ENCODE data around the gene TJP3.

Gene TJP3

DNA sequence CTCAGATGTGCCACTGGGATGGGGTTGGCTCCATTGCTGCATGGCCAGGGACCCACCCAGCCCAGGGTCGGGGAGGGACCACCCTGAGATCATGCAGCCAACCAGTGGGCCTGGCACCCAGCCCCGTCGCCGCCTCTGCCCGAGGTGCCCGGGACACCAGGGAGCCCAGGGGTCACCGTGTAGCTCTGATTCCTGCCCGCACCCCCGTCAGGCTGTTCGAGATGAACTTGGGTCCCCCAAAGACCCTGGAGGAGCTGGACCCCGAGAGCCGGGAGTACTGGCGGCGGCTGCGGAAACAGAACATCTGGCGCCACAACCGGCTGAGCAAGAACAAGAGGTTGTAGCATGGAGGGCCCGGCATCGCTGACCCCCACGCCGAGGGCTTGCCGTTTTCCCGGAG, 58.9 kb downstream of the TJP3 start:
- DNase-seq: no peak

DNA sequence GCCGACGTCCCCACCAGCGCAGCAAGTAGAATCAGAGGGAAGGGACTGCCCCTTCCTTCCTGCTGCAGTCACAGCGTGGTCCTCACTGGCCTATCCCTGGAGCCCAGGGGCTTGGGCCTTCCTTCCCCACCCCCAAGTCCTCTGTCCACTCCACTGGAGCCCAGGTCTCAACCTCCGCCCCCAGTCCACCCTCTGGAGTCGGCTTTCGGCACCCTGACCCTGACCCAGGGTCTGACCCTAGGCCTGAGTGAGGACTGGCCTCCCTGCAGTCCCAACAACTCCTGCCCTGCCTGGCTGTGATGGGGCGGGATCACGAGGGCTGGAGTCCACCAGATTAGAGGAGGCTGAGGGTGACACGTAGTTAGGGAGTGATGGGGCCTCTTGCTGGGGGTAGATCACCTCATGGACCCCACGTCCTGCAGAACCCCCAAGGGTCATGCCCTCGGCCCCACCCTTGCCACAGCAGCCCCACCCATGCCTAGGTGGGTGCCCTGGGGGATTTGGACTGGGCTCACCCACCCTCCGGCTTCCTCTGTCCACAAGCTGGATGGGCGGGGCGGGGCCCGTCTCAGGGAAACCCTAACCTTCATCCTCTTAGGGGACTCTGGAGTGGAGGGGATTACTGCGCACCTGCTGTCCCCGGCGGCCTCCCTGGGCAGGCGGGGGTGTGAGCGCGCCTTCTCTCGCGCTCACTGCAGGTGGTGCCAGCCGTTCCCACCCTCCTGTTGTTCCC, 60.0 kb downstream of the TJP3 start:
- no peak for DNase-seq

DNA sequence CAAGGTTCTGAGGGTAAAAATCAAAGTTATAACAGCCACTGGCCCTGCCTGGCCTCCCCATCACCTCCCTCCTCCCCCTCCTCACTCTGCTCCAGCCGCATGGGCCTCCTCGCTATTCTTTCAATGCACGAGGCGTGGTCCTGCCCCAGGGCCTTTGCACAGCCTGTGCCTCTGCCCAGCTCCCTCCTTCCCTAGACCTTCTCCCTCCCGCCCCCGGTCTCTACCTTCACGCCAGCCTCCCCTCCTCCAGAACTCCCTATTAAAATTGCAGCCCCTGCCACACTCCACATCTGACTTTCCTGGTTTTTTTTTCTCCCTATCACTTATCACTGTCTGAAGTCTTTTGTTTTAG, 60.5 kb downstream of the TJP3 start:
- no peak for DNase-seq

DNA sequence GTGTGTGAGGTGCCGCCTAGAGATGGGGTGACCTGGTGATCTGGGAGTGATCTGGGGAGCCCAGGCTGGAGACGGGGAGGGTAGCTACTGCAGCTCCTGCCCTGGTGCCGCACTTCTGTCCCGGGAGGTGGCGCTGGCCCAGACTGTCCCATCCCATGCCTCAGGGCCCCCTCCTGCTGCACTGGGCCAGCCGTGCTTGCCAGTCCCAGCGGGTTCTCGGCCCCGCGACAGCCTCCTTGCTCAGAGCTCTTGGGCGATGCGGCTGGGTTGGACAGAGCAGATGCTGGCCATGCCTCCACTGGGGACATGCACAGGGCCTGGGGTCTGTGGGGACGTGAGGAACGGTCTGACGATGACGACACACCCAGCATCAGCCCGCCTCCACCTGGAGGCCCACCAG, 61.3 kb downstream of the TJP3 start:
- DNase-seq: no peak

DNA sequence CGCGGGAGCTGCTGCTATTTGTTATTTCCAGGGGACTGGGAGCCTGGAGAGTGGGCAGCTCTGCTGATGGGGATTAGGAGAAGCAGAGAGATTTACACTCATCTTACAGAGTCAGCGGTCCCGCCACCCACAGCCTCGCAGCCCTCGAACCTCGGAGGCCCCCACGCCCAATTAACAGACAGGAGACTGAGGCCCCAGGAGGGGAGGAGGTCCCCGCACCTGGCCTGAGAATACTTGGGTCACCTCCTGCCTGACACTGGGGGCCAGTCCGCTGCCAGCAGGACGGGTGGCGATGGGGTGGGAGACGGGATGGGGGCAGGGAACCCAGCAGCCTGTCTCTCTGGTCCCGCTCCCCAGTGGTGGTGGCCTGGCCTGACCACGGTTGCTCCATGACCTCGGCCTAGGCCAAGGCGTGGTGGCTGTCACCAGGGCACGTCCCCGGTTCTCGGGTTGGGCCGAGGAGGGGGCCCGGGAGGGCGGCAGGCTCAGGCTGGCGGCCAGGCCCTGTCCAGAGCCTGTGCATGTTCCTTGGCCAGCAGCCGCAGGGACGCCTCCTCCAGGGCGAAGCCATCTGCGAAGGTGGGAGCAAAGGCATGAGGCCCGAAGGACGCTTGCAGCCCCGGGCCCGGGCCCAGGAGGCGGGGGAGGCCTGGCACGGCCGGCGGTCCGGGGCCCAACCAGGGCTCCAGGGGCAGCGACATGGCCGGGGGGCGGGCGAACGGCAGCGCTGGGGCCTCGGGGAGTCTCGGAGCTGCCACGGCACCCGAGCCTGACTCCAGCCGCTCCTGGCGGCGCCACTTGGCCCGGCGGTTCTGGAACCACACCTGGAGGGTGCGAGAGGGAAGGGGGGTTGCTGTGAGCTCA, 62.2 kb downstream of the TJP3 start:
- DNase-seq: no peak

DNA sequence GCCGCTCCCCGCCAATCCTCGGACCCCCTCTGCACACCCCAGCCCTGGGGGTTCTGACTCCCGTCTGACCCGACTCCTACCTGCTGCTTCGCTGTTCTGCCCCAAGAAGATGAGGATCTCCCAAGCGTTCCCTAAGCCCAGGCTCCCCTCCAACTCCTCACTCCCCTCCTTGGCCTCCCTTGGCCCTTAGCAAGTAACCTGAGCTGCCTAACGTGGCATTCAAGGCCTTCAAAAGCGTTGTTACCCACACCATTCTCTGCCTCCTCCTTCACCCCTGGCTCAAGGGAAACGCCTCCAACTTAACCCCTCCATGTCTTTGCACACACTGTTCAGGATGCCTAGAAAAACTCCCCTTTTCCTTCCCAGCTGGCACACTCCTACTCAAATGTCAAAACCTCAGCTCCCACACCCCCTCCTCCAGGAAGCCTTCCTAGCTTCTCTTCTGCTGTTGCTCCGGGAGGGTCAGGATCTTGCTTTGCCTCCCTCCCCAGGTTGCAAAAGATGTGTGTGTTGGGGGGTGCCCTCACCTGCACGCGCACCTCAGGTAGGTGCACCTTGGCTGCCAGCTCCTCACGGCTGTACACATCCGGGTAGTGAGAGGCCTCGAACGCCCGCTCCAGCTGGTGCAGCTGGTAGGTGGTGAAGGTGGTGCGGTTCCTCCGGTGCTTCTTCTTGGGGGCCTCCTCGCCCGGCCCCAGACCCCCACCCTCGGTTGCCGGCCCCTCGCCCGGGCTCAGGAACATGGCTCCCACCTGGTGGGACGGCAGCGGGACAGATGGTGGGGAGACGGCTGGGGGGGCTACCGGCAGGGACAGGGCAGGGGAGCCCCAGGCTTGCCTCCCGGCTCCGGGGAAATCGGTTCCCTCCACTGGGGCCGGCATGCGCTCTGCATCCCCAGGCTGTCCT, 63.1 kb downstream of the TJP3 start:
- DNase-seq: no peak

DNA sequence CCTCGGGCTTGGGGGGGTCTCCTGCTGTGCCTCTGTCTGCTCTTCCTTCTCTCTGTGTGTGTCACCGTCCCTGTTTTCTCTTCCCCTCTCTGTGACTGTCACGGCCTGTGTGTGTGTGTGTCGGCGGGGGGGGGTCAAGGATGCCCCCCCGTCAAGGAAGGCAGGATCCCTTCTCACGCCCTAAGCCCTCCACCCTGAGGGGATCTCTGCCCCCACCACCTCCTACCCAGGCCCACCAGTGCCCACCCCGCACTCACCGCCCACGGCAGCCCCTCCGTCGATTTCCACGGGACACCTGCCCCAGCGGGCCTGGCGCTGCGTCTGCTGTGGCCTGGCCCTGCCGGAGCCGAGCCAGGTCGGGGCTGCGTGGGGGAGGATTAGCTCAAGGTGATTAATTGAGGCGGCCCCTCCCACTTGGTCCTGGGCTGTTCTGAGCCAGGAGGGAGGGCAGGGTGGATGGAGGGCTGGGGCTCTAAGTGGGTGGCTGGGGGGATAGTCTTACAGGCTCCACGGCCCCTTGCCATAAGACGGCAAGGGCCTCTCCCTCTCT, 63.8 kb downstream of the TJP3 start, which contains the start of gene RAX2:
Gene RAX2 (minus strand): TSS at position 323 of the 550 bp plus-strand sequence. CDS start 486 bp downstream, outside the sequence.
- DNase-seq: no peak

DNA sequence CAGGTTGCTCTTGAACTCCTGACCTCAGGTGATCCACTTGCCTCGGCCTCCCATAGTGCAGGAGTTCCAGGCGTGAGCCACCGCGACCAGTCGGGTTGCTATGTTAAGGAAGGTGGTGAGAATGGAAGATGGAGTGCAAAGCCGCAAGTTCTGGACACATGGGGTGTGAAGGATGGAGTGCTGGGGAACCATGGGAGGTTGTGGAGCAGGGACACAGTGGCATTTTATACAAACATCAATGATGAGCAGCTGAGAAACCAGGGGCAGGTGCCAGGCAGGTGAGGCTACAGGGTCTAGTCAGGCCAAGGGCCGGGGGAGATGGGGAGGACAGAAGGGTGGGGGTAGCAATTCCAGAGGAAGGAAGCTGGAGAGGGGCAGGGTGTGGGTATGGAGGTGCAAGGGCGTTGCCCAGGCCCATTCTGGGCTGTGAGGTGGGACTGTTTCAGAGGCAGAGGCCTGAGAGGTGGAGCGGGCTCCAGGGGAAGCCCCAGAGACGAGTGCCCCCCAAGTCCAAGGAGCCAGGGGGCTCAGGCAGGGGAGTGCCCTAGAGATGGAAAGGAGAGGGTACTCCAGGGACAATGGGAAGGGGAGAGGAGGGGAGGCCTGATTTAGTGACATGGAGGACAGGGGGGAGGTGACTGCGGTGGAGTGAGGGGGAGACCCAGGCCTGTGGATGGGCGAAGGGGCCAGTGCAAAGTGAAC, 65.8 kb downstream of the TJP3 start:
- no peak for DNase-seq

DNA sequence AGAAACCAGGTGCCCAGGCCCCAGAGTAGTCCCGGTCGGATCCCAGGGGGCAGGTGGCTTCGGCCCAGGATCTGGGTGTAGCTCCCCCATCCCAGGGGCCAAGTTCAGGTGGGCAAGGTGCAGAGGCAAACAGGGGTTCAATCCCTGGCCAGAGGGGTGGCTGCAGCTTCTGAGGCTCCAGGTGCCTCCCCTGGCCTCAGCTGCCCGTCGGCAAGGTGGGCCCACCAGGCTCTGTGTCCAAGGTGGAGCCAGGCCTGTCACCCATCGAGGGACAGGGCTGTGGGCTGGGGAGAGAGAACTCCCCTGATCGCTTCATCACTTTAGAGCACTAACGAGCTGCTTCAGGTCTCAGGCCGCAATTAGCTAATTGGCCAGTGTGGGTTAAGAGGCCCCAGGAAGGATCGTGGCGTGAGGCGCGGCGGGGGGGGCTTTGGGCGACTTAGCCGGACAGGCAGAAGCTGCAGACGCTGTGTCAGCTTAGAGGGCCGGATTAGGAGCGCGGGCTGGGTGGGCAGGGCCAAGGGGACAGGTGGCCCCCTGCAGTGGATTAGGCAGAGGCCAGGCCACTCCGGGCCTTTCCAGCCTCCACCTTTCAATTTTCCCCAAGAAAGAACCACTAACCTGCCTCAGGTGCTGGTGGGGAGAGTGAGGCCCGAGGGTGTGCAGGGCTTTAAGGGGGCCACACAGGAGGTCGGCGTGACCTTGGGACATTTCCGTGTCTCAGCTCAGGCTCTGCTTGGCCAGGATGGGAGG, 66.6 kb downstream of the TJP3 start:
- no peak for DNase-seq

DNA sequence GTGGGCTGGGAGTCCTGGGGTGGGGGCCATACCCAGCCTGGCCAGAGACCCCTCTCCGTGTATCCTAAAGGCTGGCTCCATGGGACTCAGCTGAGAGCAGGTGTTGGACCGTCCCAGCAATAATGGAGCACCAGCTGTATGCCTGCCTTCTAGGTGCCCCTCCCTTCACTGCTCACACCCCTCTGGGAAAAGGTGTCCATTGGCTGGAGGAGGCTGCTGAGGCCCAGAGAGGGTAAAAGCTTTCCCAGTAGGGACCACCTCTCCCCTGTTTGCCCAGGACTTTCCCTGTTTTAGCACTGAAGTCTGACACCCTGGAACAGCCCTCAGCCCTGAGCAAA, 67.2 kb downstream of the TJP3 start:
- no peak for DNase-seq

DNA sequence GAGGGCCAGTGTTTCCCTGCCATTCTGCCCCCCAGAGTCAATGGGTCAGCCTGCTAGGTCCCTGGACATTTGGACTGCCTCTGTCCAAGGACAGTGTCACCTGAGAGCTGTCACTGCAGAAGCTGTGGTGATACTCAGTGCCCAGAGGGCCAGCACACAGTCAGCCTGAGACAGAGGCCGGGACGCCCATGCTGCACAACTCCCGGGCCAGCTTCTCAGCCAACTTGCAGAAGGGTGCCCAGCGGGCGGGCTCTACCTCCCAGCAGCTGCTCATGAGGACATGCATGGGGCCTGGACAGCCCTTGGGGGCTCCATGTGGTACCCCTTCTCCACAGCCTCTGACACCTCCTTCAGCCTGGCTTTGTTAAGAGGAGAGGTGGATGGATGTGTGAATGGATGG, 67.6 kb downstream of the TJP3 start:
- no peak for DNase-seq

DNA sequence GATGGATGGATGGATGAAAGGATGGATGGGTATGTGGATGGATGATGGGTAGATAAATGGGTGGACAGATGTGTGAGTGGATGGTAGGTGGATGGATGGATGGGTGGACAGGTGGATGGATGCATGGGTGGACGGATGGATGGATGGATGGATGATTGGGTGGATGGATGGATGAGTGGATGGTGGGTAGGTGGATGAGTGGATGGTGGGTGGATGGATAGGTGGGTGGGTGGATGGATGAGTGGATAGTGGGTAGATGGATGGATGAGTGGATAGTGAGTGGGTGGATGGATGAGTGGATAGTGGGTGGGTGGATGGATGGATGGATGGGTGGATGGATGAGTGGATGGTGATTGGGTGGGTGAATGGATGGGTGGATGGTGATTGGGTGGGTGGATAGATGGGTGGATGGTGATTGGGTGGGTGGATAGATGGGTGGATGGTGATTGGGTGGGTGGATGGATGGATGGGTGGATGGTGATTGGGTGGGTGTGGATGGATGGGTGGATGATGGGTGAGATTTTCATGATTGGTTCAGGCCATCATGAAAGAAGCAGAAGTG, 68.4 kb downstream of the TJP3 start:
- DNase-seq: no peak

DNA sequence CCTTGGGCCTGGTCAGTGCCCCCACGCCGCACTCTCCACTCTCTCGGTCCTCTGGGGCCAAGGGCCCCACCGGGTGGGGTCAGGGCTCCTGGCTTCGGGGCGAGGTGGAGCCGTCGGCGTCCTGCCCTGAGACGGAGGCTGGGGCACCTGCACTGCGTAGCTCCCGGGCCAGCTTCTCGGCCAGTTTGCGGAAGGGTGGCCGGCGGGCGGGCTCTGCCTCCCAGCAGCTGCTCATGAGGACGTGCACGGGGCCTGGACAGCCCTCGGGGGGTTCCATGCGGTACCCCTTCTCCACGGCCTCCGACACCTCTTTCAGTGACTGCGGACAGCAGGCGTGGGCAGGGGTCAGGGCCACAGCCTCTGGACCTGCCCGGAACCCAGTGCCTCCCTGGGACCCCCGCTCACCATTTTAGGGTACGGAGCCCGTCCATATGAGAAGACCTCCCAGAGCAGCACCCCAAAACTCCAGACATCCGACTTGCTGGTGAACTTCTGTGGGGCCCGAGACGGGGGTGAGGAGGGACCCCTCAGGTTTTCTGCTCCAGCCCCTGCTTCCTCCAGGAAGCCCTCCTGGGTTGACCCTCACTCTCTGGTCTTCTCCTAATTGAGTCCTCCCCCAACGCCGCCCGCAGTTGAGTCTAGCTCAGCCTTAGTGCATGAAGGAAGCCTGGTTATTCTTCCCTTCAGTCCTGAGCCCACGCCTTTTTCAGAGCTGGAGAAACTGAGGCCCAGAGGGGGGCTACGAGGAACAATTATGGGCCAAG, 70.1 kb downstream of the TJP3 start:
- DNase-seq: no peak

DNA sequence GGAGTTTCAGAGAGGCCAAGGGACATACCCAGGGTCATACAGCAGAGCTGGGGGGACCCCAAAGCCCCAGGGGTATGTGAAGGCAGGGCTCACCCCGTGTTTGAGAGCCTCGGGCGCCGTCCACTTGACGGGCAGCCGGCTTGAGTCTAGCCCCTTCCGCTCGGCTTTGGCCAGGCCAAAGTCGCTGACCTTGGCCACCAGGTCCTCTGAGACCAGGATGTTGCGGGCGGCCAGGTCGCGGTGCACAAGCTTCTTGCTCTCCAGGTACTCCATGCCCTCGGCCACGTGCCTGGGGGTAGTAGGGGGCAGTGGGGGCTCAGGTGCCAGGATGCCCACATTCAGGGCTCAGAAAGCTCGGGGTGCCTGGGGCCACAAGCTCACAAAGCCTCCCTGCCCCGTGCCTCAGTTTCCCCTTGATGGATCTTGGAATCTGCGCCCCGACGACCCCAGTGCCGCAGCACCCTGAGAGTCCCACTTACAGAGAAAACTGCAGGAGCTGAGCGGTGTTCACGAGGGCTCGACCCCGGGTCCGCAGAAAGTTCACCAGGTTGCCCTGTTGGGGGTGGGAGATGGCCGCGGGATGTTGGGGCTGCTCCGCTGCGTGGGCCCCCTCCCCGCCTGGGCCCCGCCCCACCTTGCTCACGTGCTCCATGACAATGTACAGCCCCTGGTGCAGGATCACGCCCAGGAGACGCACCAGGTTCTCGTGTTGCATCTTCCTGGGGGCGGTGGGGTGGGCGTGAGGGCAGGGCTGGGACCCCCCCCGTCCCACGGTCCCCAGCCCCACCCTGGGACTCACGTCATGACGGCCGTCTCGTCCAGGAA, 70.9 kb downstream of the TJP3 start:
- DNase-seq: no peak

DNA sequence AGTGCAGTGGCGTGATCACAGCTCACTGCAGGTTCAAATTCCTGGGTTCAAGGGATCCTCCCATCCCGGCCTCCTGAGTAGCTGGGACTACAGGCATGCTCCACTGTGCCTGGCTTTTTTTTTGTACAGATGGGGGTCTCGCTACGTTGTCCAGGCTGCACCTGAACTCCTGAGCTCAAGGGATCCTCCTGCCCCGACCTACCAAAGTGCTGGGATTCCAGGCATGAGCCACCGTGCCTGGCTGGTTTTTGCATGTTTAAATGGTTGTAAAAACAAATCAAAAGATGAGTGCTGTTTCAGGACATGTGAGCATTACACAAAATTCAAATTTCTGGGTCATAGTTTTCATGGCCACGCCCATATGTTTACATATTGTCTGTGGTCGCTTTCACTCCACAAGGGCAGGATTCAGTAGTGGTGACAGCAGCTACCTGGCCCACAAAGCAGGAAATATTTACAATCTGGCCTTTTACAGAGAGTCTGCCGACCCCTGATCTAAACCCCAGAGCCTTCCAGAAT, 72.7 kb downstream of the TJP3 start:
- no peak for DNase-seq

DNA sequence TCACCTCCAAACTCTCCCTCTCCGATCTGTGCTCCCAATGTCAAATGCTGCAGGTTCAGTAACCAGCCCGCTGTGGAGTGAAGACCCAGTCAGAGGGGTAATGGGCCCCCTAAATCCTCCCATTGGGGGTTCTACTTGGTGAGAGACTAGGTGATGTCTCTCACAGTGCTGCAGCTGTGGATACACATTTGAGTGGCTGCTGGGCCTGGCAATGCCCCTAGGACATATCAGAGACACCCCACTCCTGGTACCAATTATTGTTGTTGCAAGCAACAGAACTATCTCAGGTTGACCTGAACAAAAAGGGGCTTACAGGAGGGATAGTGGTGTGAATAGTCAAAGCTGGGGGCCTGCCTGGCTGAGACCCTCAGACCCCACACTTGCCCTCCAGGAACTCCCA, 73.4 kb downstream of the TJP3 start:
- DNase-seq: no peak

DNA sequence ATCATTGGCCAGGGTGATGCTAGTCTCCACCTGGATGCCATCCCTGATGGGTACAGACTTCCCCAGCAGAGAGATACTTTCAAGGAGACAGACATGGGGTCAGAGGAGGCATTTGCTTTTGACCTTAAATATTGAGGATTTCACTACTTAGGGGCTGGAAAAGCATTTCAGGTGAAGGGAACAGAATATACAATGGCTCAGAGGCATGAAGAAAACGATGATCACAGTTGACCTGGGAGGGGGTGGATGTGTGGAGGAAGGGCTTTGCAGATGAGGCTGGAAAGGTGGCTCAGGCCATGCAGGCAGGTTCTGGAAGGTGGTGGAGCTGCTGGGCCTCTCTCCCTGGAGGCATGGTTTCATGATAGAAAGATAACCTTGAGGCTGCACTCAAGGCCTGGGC, 74.1 kb downstream of the TJP3 start:
- no peak for DNase-seq

DNA sequence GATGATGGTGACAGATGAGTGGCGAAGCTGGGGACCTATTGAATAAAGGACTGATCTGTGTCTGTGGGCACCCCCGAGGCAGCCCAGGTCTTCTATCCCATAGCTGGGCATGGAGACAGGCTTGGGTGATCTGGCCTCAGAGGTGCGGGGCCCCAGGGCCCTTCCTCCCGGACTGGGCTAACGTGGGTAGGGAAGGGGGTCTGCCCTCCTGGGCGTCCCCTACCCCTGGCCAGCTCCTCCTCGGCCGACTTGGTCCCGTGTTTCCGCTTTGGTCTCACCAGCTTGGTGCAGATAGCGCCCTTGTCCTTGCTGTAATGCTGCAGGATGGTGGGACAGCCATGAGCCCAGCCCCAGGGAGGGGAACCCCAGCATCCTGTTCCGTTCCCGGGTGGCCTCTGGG, 74.7 kb downstream of the TJP3 start:
- no peak for DNase-seq

All from nucleus accumbens (tissue), 56 donors.